Bronchial epithelial cell (primary cell): ENCODE data around the gene SNRNP27. TPM values are rescaled to one million over a fixed set of nuclear protein-coding genes. Genes with fewer than 3 reads are reported as not detected.

Source experiments
- DNase-seq: peaks from one replicate; pipeline ENCODE4 v3.0.0-alpha.2; 2010; ENCODE audit warnings: low read depth
- FAIRE-seq: peaks from 2 replicates; lab custom pipeline; 2011; peaks lifted over from hg19 to GRCh38; lab: Jason Lieb, UNC
- H3K27me3 ChIP-seq: 2 replicates; pipeline ENCODE4 v1.5.1; 2011; ENCODE audit warnings: low read length; ENCODE audit not compliant: control insufficient read depth, insufficient read depth
- H3K36me3 ChIP-seq: 2 replicates; pipeline ENCODE4 v1.5.1; 2011; ENCODE audit warnings: low read length; ENCODE audit not compliant: control insufficient read depth, insufficient read depth
- H3K4me3 ChIP-seq: 2 replicates; pipeline ENCODE4 v1.5.1; 2011; ENCODE audit warnings: mild to moderate bottlenecking, low read depth, low read length, control low read depth
- total RNA-seq: library from RNA; depleted of rRNA; stranded (reverse); fragments of >200 nt; gene quantifications from 2 replicates; pipeline ENCODE4 v1.2.1, GENCODE V29; 2014
- TF ChIP-seq, protein P1 (sequence below): IDR thresholded peaks from 2 replicates; pipeline ENCODE4 v1.5.1; 2011; ENCODE audit warnings: mild to moderate bottlenecking, moderate library complexity, low read length, control low read depth, inconsistent platforms; ENCODE audit not compliant: insufficient read depth, severe bottlenecking

Gene SNRNP27
- total RNA-seq, 1 donor from 2014 or later, result 22.9 TPM

DNA sequence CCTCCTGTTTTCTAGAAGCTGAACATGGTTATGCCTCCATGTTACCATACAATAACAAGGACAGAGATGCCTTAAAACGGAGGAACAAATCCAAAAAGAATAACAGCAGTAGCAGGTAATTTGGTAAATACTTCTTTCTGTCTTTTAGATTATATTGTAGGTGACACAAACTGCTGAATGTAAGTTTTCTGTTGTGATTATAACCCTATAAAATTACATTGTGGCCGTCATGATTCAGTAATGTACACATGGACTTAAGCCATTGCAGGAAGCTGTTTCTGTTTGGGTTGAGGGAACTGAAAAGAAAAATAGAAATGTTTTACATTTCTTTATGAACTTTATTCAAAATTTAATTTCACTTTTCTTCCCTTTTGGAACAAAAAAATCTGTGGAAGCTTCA lies 22.4 kb downstream of the SNRNP27 start:
- H3K4me3 ChIP-seq, result peak overlapping the region; percentile 93
- FAIRE-seq (no peak), DNase-seq (peak; percentile 55)
- no peaks in the 10 kb centered on the region for H3K27me3 ChIP-seq
- peaks cover 3% of the 10 kb centered on the region for H3K36me3 ChIP-seq
- TF ChIP-seq, protein P1, sequence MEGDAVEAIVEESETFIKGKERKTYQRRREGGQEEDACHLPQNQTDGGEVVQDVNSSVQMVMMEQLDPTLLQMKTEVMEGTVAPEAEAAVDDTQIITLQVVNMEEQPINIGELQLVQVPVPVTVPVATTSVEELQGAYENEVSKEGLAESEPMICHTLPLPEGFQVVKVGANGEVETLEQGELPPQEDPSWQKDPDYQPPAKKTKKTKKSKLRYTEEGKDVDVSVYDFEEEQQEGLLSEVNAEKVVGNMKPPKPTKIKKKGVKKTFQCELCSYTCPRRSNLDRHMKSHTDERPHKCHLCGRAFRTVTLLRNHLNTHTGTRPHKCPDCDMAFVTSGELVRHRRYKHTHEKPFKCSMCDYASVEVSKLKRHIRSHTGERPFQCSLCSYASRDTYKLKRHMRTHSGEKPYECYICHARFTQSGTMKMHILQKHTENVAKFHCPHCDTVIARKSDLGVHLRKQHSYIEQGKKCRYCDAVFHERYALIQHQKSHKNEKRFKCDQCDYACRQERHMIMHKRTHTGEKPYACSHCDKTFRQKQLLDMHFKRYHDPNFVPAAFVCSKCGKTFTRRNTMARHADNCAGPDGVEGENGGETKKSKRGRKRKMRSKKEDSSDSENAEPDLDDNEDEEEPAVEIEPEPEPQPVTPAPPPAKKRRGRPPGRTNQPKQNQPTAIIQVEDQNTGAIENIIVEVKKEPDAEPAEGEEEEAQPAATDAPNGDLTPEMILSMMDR, result no peak

DNA sequence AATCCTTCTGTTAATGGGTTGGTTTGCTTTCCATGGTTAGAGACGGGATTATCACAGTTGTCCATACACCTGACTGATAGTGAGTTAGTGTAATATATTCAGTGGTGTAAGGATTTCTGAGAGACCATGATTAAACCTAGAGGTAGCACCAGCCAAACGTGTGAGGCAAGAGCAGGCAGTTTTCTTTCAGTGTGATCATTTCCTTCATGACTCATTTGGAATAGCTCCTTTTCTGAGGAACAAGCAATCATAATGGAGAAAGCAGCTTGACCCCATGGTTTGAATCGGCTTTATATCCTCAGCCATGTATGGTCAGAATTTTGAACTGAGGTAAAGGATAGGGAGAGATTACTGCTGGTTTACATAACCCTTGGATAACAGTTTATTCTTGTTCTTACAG lies 24.1 kb downstream of the SNRNP27 start:
- peaks cover 11% of the 10 kb centered on the region for H3K36me3 ChIP-seq

DNA sequence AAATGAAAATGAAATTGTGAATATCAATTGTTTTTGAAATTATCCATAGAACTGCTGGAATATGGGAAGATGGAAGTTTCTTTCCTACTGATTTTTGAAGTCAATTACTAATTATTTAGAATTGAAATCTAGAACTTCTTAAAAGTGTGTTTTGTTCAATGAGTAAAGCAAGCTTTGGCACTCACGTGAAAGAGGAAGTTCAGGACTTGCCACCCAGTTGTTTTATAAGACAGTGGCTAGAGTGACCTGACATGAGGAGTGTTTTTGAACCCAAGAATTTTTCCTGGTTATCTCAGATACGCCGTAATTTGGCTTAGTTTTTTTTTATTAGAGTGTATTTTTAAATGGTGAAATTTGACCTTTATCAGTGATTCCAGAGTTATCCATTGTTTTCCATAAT lies 24.6 kb downstream of the SNRNP27 start:
- FAIRE-seq, result no peak
- TF ChIP-seq, protein P1, result no peak
- no peak for DNase-seq
- peaks cover 13% of the 10 kb centered on the region for H3K36me3 ChIP-seq
- H3K4me3 ChIP-seq, result no peak overlapping the region
- H3K27me3 ChIP-seq, result no peaks in the 10 kb centered on the region

More for the DNA sequence above, 24.1 kb downstream of the SNRNP27 start:
- Histone ChIP-seq H3K27me3 (no peaks in the 10 kb centered on the region), H3K4me3 (no peak overlapping the region)
- DNase-seq, result peak; percentile 93
- peak; percentile 32 for FAIRE-seq
- TF ChIP-seq, protein P1, result no peak

DNA sequence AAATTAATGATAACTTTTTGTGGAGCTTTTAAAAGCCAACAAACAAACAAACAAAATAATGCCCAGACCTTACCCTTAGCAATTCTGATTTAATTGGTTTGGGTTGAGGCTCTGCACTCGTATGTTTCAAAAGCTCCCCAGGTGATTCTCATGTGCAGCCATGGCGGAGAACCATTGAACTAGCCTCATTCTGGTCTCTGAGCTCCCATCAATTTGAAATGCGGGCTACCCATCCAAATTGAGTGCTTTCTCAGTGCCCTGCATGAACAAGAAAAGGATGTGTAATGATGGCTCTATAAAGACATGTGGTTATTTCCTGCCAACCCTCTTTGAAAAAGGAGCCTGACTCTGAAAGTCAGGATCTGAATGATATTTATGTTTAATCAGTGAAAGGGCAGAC lies 29.4 kb downstream of the SNRNP27 start:
- Histone ChIP-seq H3K27me3 (no peaks in the 10 kb centered on the region), H3K36me3 (peaks cover 16% of the 10 kb centered on the region), H3K4me3 (no peak overlapping the region)
- FAIRE-seq (no peak), DNase-seq (no peak)
- TF ChIP-seq, protein P1, result no peak

DNA sequence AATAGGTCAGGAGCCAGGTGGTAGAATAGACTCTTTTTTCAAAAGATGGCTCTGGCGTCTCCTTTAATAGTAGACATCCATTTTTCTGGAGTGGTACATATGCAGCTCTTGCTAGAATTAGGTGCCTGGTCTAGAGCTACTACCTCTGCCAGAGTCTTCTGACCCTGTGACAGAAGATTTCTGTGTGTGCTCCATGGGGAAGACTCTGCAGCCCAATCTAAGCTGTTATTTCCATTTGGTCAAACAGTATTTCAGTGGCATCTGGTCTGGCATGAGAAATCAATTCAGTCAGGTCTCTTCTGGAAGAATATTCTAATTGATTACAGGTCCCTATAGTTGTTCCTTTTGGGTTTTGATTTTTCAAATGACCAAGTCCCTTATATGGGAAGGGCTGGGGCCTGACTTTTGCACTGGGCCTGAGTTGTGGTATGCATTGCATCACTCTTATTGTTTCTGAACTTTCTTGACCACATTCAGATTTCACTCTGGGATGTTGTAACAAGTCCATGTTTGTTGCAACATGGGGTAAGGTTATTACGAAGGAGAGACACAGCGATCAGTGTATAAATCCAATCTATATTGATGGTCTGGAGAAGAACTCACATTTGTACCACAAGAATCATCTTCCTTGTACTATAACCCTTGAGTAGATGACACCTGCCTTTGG lies 33.2 kb downstream of the SNRNP27 start:
- peak; percentile 13 for FAIRE-seq
- no peaks in the 10 kb centered on the region for H3K27me3 ChIP-seq
- TF ChIP-seq, protein P1, result no peak
- H3K36me3 ChIP-seq, result peaks cover 13% of the 10 kb centered on the region
- peak; percentile 68 for DNase-seq
- no peak overlapping the region for H3K4me3 ChIP-seq
